Ecto neural progenitor cell (in vitro differentiated cells): ENCODE data around the gene ICAM1.

Experiments used
- DNase-seq: peaks from one replicate; pipeline ENCODE4 v3.0.0-alpha.2; 2018; ENCODE audit warnings: low spot score

The ICAM1 gene

DNA sequence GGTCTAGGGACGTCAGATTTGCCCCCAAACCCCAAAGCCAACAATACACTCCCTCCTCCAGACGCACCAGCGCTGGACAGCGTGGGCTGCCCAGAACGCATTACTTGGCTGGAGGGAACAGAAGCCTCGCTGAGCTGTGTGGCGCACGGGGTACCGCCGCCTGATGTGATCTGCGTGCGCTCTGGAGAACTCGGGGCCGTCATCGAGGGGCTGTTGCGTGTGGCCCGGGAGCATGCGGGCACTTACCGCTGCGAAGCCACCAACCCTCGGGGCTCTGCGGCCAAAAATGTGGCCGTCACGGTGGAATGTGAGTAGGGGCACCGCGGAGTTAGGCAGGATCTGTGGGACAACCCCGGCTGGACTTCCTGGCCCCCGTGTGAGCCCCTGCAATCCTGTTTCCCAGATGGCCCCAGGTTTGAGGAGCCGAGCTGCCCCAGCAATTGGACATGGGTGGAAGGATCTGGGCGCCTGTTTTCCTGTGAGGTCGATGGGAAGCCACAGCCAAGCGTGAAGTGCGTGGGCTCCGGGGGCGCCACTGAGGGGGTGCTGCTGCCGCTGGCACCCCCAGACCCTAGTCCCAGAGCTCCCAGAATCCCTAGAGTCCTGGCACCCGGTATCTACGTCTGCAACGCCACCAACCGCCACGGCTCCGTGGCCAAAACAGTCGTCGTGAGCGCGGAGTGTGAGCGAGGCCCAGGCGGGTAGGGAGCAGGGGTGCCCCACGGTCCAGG, 22.9 kb downstream of the ICAM1 start:
- DNase-seq: no peak

- DNase-seq: peak; percentile 76
These were observed 23.4 kb downstream of the ICAM1 start for GRCh38 chr19:10294368-10294697.

DNA sequence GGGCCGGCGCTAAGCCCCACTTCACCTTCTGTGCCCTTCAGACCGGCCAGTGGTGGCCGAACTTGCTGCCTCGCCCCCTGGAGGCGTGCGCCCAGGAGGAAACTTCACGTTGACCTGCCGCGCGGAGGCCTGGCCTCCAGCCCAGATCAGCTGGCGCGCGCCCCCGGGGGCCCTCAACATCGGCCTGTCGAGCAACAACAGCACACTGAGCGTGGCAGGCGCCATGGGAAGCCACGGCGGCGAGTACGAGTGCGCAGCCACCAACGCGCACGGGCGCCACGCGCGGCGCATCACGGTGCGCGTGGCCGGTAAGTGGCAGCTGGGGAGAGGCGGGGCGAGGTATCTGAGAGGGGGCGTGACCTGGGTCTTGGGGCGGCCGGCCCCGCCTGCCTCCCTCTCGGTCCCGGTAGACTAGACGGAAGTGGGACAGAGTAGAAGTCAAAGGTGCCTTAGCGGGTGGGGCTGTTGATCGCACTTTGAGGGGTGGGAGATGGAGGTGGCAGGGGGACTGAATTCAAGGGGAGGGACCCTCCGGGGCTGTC, 24.5 kb downstream of the ICAM1 start:
- DNase-seq: peak; percentile 65

GRCh38 chr19:10295847-10296591, 25.1 kb downstream of the ICAM1 start:
- DNase-seq: peak; percentile 65

DNA sequence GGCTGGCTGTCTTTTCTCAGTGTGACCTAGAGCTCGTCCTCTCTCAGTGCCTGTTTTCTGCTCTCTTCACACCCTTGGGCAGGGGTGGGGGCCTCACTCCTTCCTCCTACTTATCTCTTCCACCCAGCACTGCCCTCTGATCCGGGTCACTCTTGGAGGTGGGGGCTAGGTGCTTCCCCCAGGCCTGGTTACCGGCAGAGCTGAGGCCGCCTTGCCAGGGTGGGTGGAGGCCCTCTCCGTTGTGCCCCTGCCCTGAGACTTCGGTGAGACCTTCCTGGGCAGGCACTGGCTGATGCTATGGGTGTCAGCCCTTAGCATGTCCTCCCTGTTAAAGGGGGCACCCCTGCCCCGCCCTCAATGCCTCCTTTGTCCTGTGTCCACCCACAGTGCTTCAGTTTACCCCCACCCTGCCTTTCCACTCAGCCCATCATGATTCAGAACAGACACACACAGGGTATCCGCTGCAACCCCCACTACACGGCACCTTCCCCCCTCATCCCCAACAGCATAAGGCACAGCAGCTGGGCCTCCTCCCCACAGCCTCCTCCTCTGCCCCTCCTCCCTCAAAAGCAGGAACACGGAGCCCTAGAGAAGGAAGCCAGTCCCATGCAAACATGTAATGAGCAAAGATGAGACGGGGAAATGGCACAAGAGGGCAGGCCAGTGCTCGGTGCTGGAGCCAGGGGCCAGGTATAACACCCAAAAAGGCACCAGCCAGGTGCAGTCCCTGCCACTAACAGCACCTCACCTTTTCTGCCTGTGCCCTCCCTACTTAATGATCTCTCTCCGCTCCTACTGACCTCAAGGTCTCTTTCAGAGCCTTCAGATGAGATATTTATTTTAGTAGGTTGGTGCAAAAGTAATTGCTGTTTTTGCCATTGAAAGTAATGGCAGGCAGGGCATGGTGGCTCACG, 28.9 kb downstream of the ICAM1 start:
- DNase-seq: no peak

DNA sequence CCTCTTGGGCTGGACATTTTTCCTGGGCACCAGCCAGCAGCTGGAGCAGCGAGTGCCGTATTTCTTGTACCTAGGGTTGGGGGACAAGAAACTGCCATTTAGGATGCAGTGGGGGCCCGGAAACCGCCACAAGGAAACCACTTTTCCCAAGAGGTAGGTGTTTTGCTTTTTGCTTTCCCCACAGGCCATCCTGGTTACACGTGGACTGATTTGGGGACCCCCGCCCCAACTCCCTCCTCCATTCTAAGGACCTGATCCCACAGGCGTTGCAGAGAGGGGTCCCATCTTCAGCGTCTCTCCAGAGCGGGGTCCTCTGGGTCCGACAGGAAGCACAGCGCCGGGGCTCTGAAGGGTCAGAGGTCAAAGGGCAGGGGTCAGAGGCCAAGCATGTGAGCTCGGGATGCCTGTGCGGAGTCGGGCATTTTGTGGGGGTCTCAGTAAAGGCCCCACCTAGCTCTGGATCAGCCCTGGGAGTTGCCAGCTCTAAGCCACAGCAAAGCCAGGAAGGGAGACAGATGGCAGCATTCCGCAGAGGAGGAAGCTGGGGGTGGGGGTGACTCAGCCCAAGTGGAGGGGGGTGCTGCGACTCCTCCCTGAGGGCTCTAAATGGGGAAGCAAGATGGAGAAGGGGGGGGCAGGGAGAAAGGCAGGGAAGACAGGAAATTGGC, 34.4 kb downstream of the ICAM1 start:
- DNase-seq: no peak

DNA sequence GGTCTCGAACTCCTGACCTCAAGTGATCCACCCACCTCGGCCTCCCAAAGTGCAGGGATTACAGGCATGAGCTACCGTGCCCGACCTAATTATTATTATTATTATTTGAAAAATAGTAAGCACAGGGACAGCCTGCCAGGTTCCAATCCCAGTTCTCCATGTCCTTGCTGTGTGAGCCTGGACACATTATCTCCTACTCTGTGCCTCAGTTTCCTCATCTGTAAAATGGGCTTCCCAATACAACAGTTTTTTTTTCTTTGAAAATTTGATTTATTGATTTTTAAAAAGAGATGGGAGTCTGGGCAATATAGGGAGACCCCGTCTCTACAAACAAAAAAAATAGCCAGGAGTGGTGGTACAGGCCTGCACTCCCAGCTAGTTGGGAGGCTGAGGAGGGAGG, 35.4 kb downstream of the ICAM1 start:
- DNase-seq: no peak

- no peak for DNase-seq
These were observed 38.5 kb downstream of the ICAM1 start, which contains the start of gene ZGLP1 for GRCh38 chr19:10309423-10309822. Gene ZGLP1 (minus strand): TSS chr19:10309815.

DNA sequence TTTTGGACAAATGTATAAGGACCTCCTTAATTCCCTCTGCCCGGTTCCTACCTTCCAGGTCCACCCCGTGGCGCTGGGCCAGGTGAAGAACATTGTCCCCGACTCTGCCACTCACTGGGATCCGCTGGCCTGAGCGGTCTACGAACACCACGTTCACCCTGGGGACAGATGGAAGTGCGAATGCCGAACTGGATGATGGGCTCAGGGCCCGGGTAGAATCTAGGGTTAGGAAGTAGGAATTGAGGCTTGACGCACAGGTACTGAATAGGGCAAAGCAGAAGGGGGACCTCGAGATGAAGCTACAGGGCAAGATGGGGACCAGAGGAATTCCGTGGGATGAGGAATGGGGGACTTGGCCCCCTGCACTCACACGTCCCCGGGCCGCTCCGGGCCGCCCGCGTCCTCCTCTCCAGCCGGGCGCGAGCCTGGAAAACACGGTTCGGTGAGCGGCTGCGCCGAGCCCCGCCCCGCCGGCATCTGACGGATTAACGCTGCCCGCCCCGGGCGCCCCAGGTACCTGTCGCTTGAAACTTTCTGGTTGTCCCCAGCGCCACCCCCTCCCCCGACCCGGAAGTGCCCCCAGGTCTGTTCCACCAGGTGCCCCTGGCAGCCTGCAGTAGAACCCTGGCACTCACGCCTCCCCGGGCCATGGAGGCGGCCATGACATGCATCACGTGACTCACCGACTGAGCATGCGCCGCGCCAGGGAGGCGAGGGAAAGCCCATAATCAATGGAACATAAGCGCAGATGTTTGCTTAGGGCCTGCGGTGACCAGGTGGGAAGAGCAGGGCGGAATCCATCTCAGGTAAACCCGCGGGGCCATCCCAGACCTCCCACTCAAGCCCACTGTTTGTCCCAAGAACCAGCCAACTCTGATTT, 44.7 kb downstream of the ICAM1 start, which contains the start of gene FDX2:
Gene FDX2, minus strand, starts transcription at position 681 of the 880 bp plus-strand sequence. Its CDS starts 19 bp downstream, at position 662.
- DNase-seq: peak; percentile 93

DNA sequence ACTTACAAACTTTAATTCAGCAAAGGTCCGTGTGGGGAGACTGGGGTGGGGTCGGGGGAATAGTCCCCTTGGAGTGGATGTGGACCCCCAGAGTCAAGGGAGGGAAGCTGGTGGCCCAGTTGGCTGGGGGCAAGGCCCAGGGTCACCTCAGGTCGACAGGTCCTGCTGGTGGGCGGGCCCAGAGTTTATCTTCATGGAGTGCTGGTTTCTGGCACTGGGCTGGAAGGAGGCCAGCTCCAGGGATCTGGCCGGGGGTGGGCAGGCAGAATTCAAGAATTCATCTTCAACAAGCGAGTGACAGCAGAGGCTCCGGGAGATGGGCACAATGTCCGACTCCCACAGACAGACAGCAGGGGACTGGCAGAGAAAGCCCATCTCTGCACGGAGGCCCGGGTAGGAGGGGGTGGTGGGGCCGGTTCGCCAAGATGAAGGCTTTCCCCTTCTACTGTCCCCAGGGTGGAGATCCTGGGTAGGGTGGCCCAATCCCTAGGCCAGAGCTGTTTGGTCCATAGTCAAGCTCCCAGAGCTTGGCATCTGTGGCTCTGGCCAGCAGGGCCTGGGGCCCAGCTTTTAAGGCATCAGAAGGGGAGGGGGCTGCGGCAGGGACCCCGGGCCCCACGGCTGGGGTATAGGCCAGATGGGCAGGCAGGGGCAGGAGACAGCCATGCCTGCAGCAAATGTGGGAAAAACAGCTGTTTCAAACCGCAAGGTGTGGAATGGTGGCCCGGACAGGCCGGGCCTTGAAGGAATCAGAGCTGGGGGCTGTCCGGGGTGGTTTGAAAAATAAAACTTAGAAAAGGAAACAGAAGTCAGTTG, 45.5 kb downstream of the ICAM1 start:
- DNase-seq: no peak

DNA sequence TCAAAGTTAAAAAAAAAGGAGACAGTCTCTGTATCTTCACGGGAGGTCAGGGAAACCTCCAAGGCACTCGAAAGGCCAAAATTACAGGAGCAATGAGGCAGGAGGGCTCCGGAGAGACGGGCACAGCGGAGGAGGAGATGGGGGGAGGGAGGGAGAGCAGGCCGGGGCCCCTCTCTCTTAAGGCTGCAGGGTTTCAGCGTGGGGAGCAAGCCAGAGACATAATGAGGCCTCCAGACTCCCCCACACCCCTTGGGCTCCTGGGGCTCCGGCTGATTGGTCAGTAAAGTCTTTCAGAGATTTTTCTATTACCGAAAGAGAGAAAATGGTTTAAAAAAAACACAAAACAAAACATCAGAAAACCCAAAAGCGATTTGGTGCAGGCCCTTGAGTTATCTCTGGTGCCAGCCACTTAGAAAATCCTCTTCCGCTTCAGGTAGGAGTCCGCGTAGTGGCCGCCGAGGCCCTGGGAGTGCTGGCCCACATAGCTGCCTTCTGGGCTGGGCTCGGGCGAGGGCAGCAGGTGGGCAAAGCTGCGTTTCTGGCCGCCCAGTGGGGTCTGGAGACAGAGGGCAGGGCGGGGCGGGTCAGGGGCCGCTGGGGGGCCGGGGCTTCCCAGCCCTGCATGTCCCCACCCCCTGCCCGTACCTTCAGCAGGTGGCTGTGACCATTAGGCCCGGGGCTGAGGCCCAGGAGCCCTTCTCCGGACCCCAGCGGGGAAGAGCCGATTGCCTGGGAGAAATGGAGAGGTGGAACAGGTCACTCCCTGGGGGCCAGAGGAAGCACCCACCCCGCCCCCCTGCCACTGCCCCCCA, 46.3 kb downstream of the ICAM1 start:
- no peak for DNase-seq

- DNase-seq: no peak
These were observed 47.0 kb downstream of the ICAM1 start for GRCh38 chr19:10317857-10318462.

GRCh38 chr19:10318807-10319682, 48.1 kb downstream of the ICAM1 start:
- DNase-seq: no peak

GRCh38 chr19:10320602-10321416, 49.9 kb downstream of the ICAM1 start:
- DNase-seq: no peak

GRCh38 chr19:10321417-10321797, 50.5 kb downstream of the ICAM1 start:
- DNase-seq: no peak
